ENCODE results near the gene MOXD1.

DNA sequence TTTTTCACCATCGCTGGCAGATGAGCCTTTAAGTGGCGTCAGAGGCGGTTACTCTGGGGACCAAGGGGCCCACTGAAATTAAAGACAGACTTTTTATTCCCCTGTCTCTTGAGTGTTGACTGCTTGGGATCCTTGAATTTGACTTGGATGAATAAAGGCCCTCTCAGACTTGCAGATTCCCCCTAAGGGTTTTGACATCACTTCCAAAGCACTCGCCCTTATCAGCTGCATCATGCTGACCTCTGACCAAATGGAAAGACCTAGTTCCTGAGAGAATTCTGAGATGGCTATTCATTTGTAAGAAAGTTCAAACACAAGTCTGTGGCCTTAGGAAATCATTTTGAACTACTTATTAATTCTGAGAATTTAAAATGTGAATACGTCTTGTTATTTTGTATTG is 13.5 kb upstream of the MOXD1 start:
- TF ChIP-seq, protein P1, sequence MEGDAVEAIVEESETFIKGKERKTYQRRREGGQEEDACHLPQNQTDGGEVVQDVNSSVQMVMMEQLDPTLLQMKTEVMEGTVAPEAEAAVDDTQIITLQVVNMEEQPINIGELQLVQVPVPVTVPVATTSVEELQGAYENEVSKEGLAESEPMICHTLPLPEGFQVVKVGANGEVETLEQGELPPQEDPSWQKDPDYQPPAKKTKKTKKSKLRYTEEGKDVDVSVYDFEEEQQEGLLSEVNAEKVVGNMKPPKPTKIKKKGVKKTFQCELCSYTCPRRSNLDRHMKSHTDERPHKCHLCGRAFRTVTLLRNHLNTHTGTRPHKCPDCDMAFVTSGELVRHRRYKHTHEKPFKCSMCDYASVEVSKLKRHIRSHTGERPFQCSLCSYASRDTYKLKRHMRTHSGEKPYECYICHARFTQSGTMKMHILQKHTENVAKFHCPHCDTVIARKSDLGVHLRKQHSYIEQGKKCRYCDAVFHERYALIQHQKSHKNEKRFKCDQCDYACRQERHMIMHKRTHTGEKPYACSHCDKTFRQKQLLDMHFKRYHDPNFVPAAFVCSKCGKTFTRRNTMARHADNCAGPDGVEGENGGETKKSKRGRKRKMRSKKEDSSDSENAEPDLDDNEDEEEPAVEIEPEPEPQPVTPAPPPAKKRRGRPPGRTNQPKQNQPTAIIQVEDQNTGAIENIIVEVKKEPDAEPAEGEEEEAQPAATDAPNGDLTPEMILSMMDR (IDR thresholded peaks at IDR 0.05; ENCODE audit: insufficient read depth, low read length, poor library complexity, severe bottlenecking) = no peak
- TF ChIP-seq EZH2phosphoT487 (conservative IDR thresholded peaks at IDR 0.05; ENCODE audit: low read length) = no peak

All from SU-DHL-6 (cell line).